HG02678 (cell line): ENCODE measurements around the gene RAPGEFL1.
"Not testable (repeated sequence)": the region's sequence is repeated elsewhere in the genome, so short reads cannot be mapped to it uniquely, and the experiment has no call there.

Source experiments
- ATAC-seq: cut with Tn5 transposase; IDR thresholded peaks from one replicate; pipeline ENCODE4 v1.9.1; 2021; ENCODE audit warnings: mild to moderate bottlenecking, moderate library complexity; ENCODE audit not compliant: unreplicated experiment

Gene RAPGEFL1

GRCh38 chr17:40198576-40198975, 21.3 kb downstream of the RAPGEFL1 start:
- no peak for ATAC-seq

DNA sequence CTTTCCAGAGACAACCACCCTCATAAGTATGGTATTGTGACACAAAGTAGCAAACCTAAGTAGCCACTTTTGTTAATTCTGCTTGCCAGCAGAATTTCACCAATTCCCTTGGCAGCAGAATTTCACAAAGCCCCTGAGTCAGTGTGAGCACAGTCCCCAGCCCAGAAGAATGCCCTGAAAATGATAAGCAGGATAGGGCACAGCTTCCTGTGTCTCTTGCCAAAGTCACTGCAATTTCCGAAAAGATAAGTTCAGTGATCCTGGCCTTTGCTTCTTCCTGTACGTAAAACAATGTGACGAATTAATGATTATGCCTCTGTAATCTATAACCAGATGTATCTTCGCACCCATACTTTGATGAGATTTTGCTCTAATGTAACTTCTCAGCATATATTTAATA, 25.9 kb downstream of the RAPGEFL1 start:
- ATAC-seq: no peak

GRCh38 chr17:40206193-40206592, 28.9 kb downstream of the RAPGEFL1 start:
- ATAC-seq: not testable (repeated sequence)

- ATAC-seq: no peak
Observed at GRCh38 chr17:40209404-40210093, 32.3 kb downstream of the RAPGEFL1 start.

- not testable (repeated sequence) for ATAC-seq
Observed at GRCh38 chr17:40213914-40214313, 36.6 kb downstream of the RAPGEFL1 start.

GRCh38 chr17:40218006-40218739, 40.9 kb downstream of the RAPGEFL1 start:
- ATAC-seq: no peak

DNA sequence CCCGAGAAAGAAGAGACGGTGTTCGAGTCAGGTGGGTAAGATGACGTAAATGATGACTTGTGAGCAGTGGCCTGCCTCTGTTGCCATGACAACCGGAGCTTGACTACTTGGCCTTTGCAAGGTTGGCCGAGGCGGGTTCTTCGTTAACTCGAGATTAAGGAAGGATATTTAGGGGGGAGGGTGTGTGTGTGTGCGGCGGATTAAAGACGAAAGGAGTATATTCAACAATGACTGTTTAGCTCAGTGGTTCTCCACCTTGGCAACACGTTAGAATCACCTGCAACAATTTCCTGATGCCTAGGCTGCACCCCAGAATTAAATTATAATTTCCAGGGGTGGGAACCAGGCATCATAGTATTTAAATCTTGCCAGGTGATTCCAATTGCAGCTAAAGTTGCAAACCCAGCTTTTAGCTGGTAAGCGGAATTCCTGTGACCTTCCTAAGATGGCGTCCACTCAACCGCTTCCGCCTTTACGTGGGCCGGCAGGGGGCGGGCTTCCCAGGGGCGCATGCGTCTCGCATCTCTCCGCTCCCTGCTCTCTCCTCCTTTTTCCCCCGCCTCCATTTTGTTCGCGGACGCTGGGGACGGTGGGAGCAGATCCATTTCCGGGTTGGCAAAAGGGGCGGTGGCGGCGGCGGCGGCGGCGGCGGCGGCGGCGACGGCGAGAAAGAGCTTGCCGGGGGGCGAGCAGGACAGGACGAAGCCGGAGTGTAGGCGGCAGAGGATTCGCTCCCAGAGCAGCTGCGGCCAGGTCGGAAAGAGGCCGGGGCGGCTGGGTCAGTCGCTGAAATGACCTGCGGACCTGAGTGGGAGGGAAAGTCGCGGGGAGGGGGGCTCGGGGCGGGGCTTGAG, 41.7 kb downstream of the RAPGEFL1 start, which contains the start of gene WIPF2:
Gene WIPF2 (plus strand): TSS at position 565 of the 854 bp plus-strand sequence. CDS start 37,156 bp downstream, outside the sequence.
- ATAC-seq: peak; percentile 91

GRCh38 chr17:40219594-40220338, 42.5 kb downstream of the RAPGEFL1 start:
- ATAC-seq: peak; percentile 3

DNA sequence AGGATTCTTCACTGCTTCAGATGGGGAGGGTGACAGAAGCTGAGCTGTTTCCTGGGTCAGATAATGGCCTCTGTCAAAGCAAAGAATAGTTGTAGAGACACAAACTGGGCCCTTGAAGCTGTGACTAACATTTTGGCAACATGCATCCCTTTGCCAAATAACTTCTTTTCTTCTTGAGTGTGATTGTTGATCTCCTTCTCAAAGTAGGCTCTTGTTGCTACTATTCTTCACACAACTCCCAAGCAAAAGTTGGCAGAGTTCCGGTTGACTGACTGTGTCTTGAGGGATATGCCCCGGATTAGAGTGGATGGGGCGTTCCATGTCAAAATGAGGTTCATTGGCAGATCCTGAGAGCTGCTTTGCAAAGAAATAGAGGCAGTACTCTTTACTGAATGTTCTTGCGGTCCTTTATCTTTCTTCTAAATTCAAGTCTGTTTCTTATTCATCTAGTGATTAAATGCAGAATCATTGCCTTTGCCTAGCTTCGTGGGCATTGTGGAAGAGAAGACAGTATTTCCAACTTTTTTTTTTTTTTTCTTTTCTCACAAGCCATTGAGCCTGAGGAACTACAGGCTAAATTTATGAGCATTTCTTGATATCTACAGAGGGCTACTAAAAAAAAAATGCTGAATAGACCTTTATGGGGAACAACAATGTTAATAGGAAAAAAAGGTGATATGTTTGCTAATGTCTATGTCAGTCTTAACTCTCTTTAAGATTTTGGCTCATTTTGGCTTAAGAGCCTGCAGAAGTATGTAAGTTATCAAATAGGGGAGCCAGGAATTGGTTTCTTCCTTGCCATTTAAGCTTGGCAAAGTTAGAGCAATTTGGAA, 47.7 kb downstream of the RAPGEFL1 start:
- no peak for ATAC-seq

- not testable (repeated sequence) for ATAC-seq
Observed at GRCh38 chr17:40229146-40229545, 51.9 kb downstream of the RAPGEFL1 start.

- ATAC-seq: no peak
Observed at GRCh38 chr17:40230670-40231069, 53.4 kb downstream of the RAPGEFL1 start.

DNA sequence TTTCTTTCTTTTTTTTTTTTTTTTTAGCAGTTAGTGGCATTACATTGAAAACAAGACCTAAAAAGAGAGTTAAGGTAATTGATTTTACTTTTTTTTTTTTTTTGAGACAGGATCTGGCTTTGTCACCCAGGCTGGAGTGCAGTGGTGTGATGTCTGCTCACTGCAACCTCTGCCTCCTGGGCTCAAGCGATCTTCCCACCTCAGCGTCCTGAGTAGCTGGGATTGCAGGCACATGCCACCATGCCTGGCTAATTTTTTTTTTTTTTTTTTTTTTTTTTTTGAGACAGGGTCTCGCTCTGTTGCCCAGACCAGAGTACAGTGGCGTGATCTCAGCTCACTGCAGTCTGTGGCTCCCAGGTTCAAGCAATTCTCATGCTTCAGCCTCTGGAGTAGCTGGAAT, 54.7 kb downstream of the RAPGEFL1 start:
- ATAC-seq: not testable (repeated sequence)

DNA sequence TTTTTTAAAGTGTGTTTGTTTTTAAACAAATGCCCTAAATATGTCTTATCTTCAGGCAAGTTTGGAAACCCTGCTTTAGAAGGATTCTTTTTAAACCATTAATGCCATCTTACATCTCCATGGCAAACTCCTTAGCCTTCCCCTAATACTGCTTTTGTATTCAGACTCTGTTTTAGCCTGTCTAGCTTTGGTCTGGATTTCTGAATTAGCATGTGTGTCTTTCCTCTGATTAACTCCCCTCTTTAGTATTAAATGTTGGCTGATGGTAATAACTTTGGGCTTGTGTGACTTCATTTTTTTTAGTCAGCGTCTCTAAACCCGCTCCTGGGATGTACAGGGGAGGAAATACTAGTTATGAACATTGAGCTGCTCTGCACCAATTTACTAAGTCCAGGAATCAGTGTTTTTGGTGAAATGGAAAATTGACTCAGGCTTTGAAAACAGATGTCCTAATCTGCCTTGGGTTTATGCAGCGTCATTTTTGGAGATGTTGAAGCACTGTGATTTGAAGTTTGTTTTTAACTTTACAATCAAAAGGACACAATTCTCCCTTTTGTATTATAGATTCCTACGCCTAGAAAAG, 64.1 kb downstream of the RAPGEFL1 start:
- ATAC-seq: no peak

DNA sequence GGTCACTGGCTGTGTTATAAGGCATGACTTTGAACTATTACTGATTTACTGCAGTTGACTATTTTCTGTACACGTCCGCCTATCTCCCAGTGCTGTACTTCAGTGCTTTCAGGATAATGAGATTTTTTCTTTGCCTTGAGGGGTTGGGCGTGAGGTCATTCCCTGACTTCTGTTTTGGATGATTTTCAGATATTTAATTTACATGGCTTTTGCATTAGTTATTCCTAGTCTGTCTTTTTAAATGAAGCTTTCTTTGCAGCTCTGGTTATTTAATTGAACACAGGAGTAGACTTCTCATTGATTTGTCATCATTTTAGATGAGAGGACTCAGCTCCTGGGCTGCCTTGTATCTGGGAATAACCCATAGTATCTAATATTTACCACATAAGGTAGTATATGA, 65.5 kb downstream of the RAPGEFL1 start:
- no peak for ATAC-seq

GRCh38 chr17:40243761-40244160, 66.5 kb downstream of the RAPGEFL1 start:
- no peak for ATAC-seq

- no peak for ATAC-seq
Observed at GRCh38 chr17:40244255-40244654, 67.0 kb downstream of the RAPGEFL1 start.
